ENCODE measurements around the gene TIMM10B.

Gene TIMM10B

DNA sequence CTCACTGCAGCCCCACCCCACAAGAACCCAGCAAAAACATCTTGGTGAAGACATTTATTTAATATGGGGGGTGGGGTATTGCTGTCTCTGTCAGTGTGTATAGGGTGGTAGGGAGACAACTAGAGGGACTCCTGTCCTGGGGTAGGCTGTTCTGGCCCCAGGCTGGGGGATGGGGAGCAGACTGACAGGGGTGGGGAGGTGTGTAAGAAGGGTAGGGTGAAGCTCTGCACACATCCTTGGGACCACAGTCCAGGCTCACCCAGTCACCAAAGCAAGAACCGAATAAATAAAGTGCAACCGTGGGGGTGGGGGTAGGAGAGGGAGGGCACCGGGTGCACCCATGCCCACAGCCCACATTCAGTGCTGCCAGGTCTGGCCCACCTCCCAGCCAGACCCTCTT lies 32.7 kb upstream of the TIMM10B start:
- TF ChIP-seq, protein P1, sequence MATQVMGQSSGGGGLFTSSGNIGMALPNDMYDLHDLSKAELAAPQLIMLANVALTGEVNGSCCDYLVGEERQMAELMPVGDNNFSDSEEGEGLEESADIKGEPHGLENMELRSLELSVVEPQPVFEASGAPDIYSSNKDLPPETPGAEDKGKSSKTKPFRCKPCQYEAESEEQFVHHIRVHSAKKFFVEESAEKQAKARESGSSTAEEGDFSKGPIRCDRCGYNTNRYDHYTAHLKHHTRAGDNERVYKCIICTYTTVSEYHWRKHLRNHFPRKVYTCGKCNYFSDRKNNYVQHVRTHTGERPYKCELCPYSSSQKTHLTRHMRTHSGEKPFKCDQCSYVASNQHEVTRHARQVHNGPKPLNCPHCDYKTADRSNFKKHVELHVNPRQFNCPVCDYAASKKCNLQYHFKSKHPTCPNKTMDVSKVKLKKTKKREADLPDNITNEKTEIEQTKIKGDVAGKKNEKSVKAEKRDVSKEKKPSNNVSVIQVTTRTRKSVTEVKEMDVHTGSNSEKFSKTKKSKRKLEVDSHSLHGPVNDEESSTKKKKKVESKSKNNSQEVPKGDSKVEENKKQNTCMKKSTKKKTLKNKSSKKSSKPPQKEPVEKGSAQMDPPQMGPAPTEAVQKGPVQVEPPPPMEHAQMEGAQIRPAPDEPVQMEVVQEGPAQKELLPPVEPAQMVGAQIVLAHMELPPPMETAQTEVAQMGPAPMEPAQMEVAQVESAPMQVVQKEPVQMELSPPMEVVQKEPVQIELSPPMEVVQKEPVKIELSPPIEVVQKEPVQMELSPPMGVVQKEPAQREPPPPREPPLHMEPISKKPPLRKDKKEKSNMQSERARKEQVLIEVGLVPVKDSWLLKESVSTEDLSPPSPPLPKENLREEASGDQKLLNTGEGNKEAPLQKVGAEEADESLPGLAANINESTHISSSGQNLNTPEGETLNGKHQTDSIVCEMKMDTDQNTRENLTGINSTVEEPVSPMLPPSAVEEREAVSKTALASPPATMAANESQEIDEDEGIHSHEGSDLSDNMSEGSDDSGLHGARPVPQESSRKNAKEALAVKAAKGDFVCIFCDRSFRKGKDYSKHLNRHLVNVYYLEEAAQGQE (IDR thresholded peaks at IDR 0.05; ENCODE audit: insufficient read depth in 1 of 2, low read depth in 2 of 2, low read length in 2 of 2) = no peak
- TF ChIP-seq FOXP2 (optimal IDR thresholded peaks at IDR 0.05; ENCODE audit: borderline replicate concordance, extremely low read depth, extremely low read length, insufficient read depth) (no peak), POLR2AphosphoS5 (IDR thresholded peaks at IDR 0.05; ENCODE audit: low read depth, low read length) (no peak), SIN3A (IDR thresholded peaks at IDR 0.05; ENCODE audit: borderline replicate concordance, insufficient read depth, low read length) (no peak), TAF1 (IDR thresholded peaks at IDR 0.05; ENCODE audit: borderline replicate concordance, insufficient read depth, low read length) (no peak)

DNA sequence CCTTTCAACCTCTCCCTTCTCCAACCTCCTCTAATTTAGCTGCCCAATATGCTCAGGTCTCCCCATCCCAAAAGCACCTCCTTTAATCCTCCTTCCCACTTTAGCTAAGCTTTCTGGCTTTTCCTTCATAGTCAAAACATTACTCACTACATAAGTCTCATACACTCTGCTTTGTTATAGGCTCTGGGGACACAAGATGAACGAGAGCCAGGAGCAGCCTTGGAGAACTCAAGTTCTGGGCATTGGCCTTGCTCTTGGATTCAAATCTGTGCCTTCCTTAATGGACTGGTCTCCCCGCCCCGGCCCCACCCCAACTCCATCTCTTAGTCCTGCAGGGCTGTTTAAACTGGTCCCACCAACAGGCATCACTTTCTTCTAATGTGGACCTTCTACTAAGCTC lies 29.1 kb upstream of the TIMM10B start:
- TF ChIP-seq, protein P1 (IDR thresholded peaks at IDR 0.05; ENCODE audit: insufficient read depth in 1 of 2, low read depth in 2 of 2, low read length in 2 of 2) = no peak
- TF ChIP-seq FOXP2 (optimal IDR thresholded peaks at IDR 0.05; ENCODE audit: borderline replicate concordance, extremely low read depth, extremely low read length, insufficient read depth) = no peak
- TF ChIP-seq TAF1 (IDR thresholded peaks at IDR 0.05; ENCODE audit: borderline replicate concordance, insufficient read depth, low read length) = no peak
- no peak for TF ChIP-seq POLR2AphosphoS5 (IDR thresholded peaks at IDR 0.05; ENCODE audit: low read depth, low read length)
- TF ChIP-seq SIN3A (IDR thresholded peaks at IDR 0.05; ENCODE audit: borderline replicate concordance, insufficient read depth, low read length) = no peak

DNA sequence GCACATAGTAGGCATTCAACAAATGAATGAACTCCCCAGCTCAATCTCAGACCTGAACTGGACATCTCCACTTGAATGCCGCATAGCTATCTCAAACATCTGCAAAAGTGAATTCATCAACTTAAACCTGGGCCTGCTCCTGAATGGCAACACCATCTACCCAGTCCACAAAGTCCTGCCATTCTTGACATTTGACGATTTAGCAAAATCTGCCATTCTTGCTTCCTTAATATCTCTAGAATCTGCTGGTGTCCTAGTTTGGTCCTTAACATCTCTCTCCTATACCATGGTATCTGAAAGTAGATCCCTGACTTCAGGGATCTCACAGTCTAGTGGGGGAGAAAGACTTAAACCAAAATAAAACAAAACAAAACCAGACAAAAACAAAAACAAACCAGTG lies 28.1 kb upstream of the TIMM10B start:
- TF ChIP-seq, protein P1 (IDR thresholded peaks at IDR 0.05; ENCODE audit: insufficient read depth in 1 of 2, low read depth in 2 of 2, low read length in 2 of 2) = no peak
- TF ChIP-seq TAF1 (IDR thresholded peaks at IDR 0.05; ENCODE audit: borderline replicate concordance, insufficient read depth, low read length) (no peak), SIN3A (IDR thresholded peaks at IDR 0.05; ENCODE audit: borderline replicate concordance, insufficient read depth, low read length) (no peak), POLR2AphosphoS5 (IDR thresholded peaks at IDR 0.05; ENCODE audit: low read depth, low read length) (no peak), FOXP2 (optimal IDR thresholded peaks at IDR 0.05; ENCODE audit: borderline replicate concordance, extremely low read depth, extremely low read length, insufficient read depth) (no peak)

DNA sequence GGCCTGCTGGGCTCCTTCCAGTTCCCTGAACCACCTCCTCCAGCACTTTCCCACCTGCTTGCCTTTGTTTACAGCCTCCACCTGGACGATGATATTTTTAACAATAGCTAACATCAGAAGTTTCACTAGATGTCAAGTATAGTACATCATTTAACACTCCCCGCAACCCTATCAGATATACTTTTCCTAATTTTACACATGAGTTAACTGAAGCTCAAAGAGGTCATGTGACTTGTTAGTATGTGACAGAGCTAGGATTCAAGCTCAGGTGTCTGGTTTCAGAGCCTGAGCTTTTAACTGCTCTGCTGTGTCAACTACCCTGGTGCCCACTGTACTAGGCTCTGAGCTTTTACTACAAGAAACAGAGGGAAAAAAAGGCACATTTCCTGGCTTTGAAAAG lies 26.2 kb upstream of the TIMM10B start:
- no peak for TF ChIP-seq SIN3A (IDR thresholded peaks at IDR 0.05; ENCODE audit: borderline replicate concordance, insufficient read depth, low read length)

DNA sequence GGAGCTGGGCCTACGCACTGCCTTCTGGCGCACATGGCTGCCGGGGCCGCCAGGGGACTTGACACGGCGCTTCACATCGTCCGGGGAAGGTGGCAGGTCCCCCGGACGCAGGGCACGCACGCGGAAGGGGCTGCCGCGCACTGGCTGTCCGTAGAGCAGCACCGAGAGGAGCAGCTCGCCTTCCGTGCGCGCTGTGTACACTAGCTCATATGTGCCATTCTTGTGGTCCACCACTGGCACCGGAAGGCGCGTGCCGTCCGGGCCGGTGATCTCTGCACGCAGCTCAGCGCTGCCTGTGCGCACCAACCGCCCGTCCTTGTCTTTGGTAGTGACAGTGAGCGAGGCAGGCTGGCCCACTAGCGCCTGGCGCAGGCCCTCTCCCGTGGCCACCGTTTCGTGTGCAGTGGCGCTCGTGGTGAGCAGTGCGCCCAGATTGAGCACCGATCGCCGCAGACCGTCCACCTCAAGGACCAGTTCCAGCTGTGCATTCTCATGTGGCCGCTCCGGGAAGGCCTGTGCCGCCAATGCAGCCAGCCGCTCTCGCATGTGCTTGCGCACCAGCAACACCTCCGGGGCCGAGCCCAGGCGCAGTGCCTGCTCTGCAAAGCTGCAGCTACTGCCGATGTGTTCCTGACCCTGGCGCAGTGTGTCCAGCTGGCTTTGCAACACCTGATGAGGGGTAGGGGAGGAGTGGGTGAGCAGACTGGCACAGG lies 24.8 kb upstream of the TIMM10B start:
- no peak for TF ChIP-seq POLR2AphosphoS5 (IDR thresholded peaks at IDR 0.05; ENCODE audit: low read depth, low read length)

- TF ChIP-seq POLR2AphosphoS5 (IDR thresholded peaks at IDR 0.05; ENCODE audit: low read depth, low read length) (no peak), TAF1 (IDR thresholded peaks at IDR 0.05; ENCODE audit: borderline replicate concordance, insufficient read depth, low read length) (no peak), SIN3A (IDR thresholded peaks at IDR 0.05; ENCODE audit: borderline replicate concordance, insufficient read depth, low read length) (no peak), FOXP2 (optimal IDR thresholded peaks at IDR 0.05; ENCODE audit: borderline replicate concordance, extremely low read depth, extremely low read length, insufficient read depth) (no peak)
- TF ChIP-seq, protein P1 (IDR thresholded peaks at IDR 0.05; ENCODE audit: insufficient read depth in 1 of 2, low read depth in 2 of 2, low read length in 2 of 2) = no peak
Observed at GRCh38 chr11:6457581-6458320, 23.6 kb upstream of the TIMM10B start.
